AML-193 (cell line): ENCODE measurements around the gene ZNF106.
A peak's percentile ranks its signal among the peaks of the same experiment; 100 is the strongest.

Source experiments
- DNase-seq, 2 experiments: peaks; one replicate each; lab custom pipeline; 2025; lab: John Stamatoyannopoulos, UW

Gene ZNF106

GRCh38 chr15:42490671-42491538 is at the start of gene ZNF106:
TSS of gene ZNF106 (minus strand) at chr15:42491141. CDS start at chr15:42472289, 18,852 bp downstream.
- DNase-seq: peak; percentile 87 to 91

GRCh38 chr15:42533246-42533645 is 42.3 kb upstream of the ZNF106 start:
- no peak for DNase-seq

- no peak for DNase-seq
Observed at GRCh38 chr15:42528970-42529369, 38.0 kb upstream of the ZNF106 start.

- no peak for DNase-seq
Observed at GRCh38 chr15:42523331-42523730, 32.4 kb upstream of the ZNF106 start.

GRCh38 chr15:42511007-42511391 is 20.1 kb upstream of the ZNF106 start:
- peak; percentile 57 to 71 for DNase-seq

GRCh38 chr15:42510258-42511006 is 19.5 kb upstream of the ZNF106 start:
- no peak for DNase-seq

- no peak for DNase-seq
Observed at GRCh38 chr15:42508263-42508690, 17.3 kb upstream of the ZNF106 start.

GRCh38 chr15:42507514-42507913 is 16.6 kb upstream of the ZNF106 start:
- DNase-seq: no peak

GRCh38 chr15:42504631-42505030 is 13.7 kb upstream of the ZNF106 start:
- DNase-seq: no peak

- DNase-seq: peak in 1 of 2 experiments; percentile 4
Observed at GRCh38 chr15:42503825-42504224, 12.9 kb upstream of the ZNF106 start.

- no peak for DNase-seq
Observed at GRCh38 chr15:42502477-42502876, 11.5 kb upstream of the ZNF106 start.

- DNase-seq: no peak
Observed at GRCh38 chr15:42499858-42500609, 9.1 kb upstream of the ZNF106 start.

GRCh38 chr15:42498212-42499068 is 7.5 kb upstream of the ZNF106 start:
- no peak for DNase-seq

- peak; percentile 81 to 87 for DNase-seq
Observed at GRCh38 chr15:42495361-42496212, 4.6 kb upstream of the ZNF106 start, which contains the start of gene SNAP23. TSS of gene SNAP23 (plus strand) at chr15:42495634. CDS start at chr15:42511847, 16,213 bp downstream.

- DNase-seq: no peak
Observed at GRCh38 chr15:42494998-42495360, 4.0 kb upstream of the ZNF106 start.

- peak; percentile 62 to 67 for DNase-seq
Observed at GRCh38 chr15:42493679-42494078, 2.7 kb upstream of the ZNF106 start.

GRCh38 chr15:42491539-42492225 is 741 bp upstream of the ZNF106 start:
- DNase-seq: no peak

- peak; percentile 60 to 62 for DNase-seq
Observed at GRCh38 chr15:42490291-42490670, 660 bp downstream of the ZNF106 start.

GRCh38 chr15:42483677-42484076 is 7.3 kb downstream of the ZNF106 start:
- no peak for DNase-seq

GRCh38 chr15:42482701-42483100 is 8.2 kb downstream of the ZNF106 start:
- no peak for DNase-seq
